HG03060 (cell line): ENCODE measurements around the gene CENPV.
"Not testable (repeated sequence)": the region's sequence is repeated elsewhere in the genome, so short reads cannot be mapped to it uniquely, and the experiment has no call there.

ENCODE experiments used
- ATAC-seq: cut with Tn5 transposase; IDR thresholded peaks from one replicate; pipeline ENCODE4 v1.9.1; 2021; ENCODE audit warnings: low read depth, moderate number of reproducible peaks; ENCODE audit not compliant: unreplicated experiment

CENPV gene

GRCh38 chr17:16319969-16320368, 33.3 kb downstream of the CENPV start:
- no peak for ATAC-seq

GRCh38 chr17:16314859-16315258, 38.4 kb downstream of the CENPV start:
- no peak for ATAC-seq

- no peak for ATAC-seq
These were observed 39.1 kb downstream of the CENPV start for GRCh38 chr17:16314189-16314588.

- ATAC-seq: no peak
These were observed 39.9 kb downstream of the CENPV start for GRCh38 chr17:16313139-16314090.

GRCh38 chr17:16312061-16312460, 41.2 kb downstream of the CENPV start:
- ATAC-seq: not testable (repeated sequence)

GRCh38 chr17:16306211-16306610, 47.1 kb downstream of the CENPV start:
- ATAC-seq: no peak

- ATAC-seq: no peak
These were observed 48.4 kb downstream of the CENPV start for GRCh38 chr17:16304830-16305229.

- no peak for ATAC-seq
These were observed 50.4 kb downstream of the CENPV start for GRCh38 chr17:16302856-16303255.

- ATAC-seq: no peak
These were observed 51.1 kb downstream of the CENPV start for GRCh38 chr17:16301963-16302855.

GRCh38 chr17:16300554-16300953, 52.7 kb downstream of the CENPV start:
- no peak for ATAC-seq

GRCh38 chr17:16298140-16298662, 55.1 kb downstream of the CENPV start:
- no peak for ATAC-seq

GRCh38 chr17:16297367-16298139, 55.7 kb downstream of the CENPV start:
- no peak for ATAC-seq

GRCh38 chr17:16296072-16296471, 57.2 kb downstream of the CENPV start:
- not testable (repeated sequence) for ATAC-seq

GRCh38 chr17:16294560-16294959, 58.7 kb downstream of the CENPV start:
- no peak for ATAC-seq

- ATAC-seq: no peak
These were observed 59.3 kb downstream of the CENPV start for GRCh38 chr17:16293931-16294330.
